22Rv1 (cell line): Measurements from ENCODE around the gene ARHGAP33.

Experiments
- ZFX ChIP-seq: fragments of 450-650 bp; IDR thresholded peaks from 2 replicates; pipeline ENCODE4 v1.6.1; 2017; ENCODE audit warnings: antibody characterized with exemption, borderline replicate concordance
- TF ChIP-seq, protein P1 (sequence below): fragments of 450-650 bp; IDR thresholded peaks from 2 replicates; pipeline ENCODE4 v1.5.1; 2017; ENCODE audit warnings: mild to moderate bottlenecking

DNA sequence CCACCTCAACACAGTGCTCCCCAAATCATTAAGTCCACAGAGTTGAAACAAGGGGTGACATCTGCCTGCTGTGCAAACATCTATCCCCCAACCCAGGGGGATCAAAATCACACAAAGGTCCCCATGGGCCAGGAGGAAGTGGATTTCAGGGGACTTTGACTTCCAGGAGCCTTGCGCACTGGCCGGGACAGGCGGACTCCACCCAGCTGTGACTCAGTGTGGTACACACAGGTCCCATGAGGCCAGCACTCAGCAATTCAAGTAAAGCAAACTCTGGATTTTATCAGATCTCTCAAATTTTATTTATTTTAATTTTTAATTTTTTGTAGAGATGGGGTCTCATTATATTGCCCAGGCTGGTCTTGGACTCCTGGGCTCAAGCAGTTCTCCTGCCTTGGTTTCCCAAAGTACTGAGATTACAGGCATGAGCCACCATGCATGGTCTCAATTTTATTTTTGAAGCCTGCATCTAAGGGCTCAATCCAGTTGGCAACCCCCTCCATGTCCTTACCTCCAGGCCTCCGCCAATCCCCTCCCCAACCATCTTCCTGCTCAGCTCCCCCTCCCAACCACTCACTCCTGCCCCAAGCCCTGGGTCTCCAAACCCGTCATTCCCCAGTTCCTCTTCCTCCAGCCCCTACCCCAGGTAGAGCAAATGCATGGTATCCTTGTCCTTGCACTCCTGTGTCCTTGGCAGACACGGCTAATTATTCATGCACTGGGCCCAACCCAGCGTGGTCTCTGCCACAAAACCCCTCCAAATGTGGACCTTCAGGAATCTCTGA, 18.2 kb downstream of the ARHGAP33 start:
- TF ChIP-seq, protein P1, sequence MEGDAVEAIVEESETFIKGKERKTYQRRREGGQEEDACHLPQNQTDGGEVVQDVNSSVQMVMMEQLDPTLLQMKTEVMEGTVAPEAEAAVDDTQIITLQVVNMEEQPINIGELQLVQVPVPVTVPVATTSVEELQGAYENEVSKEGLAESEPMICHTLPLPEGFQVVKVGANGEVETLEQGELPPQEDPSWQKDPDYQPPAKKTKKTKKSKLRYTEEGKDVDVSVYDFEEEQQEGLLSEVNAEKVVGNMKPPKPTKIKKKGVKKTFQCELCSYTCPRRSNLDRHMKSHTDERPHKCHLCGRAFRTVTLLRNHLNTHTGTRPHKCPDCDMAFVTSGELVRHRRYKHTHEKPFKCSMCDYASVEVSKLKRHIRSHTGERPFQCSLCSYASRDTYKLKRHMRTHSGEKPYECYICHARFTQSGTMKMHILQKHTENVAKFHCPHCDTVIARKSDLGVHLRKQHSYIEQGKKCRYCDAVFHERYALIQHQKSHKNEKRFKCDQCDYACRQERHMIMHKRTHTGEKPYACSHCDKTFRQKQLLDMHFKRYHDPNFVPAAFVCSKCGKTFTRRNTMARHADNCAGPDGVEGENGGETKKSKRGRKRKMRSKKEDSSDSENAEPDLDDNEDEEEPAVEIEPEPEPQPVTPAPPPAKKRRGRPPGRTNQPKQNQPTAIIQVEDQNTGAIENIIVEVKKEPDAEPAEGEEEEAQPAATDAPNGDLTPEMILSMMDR = no peak
- no peak for TF ChIP-seq ZFX
